HG02970 (cell line): ENCODE results near the gene TSC22D2.

Source experiments
- ATAC-seq: cut with Tn5 transposase; IDR thresholded peaks from one replicate; pipeline ENCODE4 v1.9.1; 2021; ENCODE audit warnings: mild to moderate bottlenecking, moderate library complexity, moderate number of reproducible peaks; ENCODE audit not compliant: unreplicated experiment, low FRiP score

The TSC22D2 gene

GRCh38 chr3:150384296-150385212 lies 23.5 kb upstream of the TSC22D2 start:
- peak; percentile 95 for ATAC-seq

GRCh38 chr3:150385296-150386242 lies 22.5 kb upstream of the TSC22D2 start:
- ATAC-seq = peak; percentile 38

GRCh38 chr3:150388498-150389418 lies 19.3 kb upstream of the TSC22D2 start:
- no peak for ATAC-seq

GRCh38 chr3:150390087-150390486 lies 18.0 kb upstream of the TSC22D2 start:
- ATAC-seq = no peak

- no peak for ATAC-seq
These were observed 16.9 kb upstream of the TSC22D2 start for GRCh38 chr3:150391161-150391560.

- no peak for ATAC-seq
These were observed 14.4 kb upstream of the TSC22D2 start for GRCh38 chr3:150393745-150394144.

GRCh38 chr3:150394606-150395005 lies 13.5 kb upstream of the TSC22D2 start:
- ATAC-seq = no peak

GRCh38 chr3:150396491-150396890 lies 11.6 kb upstream of the TSC22D2 start:
- no peak for ATAC-seq

GRCh38 chr3:150396956-150397550 lies 11.0 kb upstream of the TSC22D2 start:
- ATAC-seq = no peak

- ATAC-seq = no peak
These were observed 9.0 kb upstream of the TSC22D2 start for GRCh38 chr3:150399060-150399459.

- no peak for ATAC-seq
These were observed 6.8 kb upstream of the TSC22D2 start for GRCh38 chr3:150401285-150401684.

GRCh38 chr3:150402217-150402616 lies 5.9 kb upstream of the TSC22D2 start:
- no peak for ATAC-seq

GRCh38 chr3:150404023-150404422 lies 4.1 kb upstream of the TSC22D2 start:
- ATAC-seq = no peak

GRCh38 chr3:150407051-150407807 lies 869 bp upstream of the TSC22D2 start:
- ATAC-seq = no peak

- peak; percentile 3 for ATAC-seq
These were observed 284 bp upstream of the TSC22D2 start for GRCh38 chr3:150407808-150408220.

- ATAC-seq = no peak
These were observed 1.0 kb downstream of the TSC22D2 start for GRCh38 chr3:150409125-150409511.

GRCh38 chr3:150409512-150410310 lies 1.6 kb downstream of the TSC22D2 start:
- no peak for ATAC-seq
